Stimulated activated CD4-positive, alpha-beta T cell treated with anti-CD3 and anti-CD28 coated beads, Interleukin-12 subunit alpha, Interleukin-12 subunit beta, amount 100 ng/mL, for 4 hours (primary cell): Measurements from ENCODE around the gene INTS1.

Experiments
- DNase-seq: peaks from one replicate; pipeline ENCODE4 v3.0.0-alpha.2; 2020

INTS1 gene

DNA sequence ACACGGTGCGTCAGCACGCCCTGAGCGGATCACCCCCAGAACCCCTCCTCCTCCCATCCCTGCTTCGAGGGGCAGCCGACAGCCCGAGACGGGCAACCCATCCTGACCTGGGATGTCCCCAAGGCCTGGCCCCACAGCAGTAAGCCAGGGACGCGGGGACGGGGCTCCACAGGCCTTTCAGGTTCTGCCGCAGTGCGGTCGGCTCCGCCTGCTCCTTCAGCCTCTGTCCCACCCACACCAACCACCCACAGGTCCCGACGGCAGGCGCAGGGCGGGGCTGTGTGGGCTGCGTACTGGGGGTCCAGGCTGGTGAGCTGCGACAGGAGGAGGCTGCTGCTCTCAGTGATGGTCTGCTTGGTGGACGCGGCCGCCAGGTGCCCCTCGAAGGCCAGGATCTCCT lies 16.7 kb downstream of the INTS1 start:
- no peak for DNase-seq

DNA sequence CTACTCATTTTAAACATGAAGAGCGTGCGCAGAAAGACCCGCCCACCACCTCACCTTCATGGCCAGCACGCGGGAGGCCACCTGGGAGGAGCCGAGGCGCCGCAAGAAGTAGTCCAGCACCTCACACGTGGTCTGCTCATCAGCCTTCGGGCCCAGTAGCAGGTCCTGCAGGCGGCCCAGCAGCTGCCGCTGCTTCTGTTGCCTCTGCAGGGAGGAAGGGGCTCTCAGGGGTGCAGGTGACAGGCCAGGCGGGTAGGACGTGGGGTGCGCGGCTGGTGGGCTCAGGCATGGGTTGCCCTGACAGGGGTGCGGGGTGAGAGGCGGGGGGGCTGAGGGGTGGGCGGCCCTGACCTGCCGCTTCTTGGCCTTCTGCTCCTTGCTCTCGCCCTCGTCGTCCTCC lies 17.6 kb downstream of the INTS1 start:
- no peak for DNase-seq

DNA sequence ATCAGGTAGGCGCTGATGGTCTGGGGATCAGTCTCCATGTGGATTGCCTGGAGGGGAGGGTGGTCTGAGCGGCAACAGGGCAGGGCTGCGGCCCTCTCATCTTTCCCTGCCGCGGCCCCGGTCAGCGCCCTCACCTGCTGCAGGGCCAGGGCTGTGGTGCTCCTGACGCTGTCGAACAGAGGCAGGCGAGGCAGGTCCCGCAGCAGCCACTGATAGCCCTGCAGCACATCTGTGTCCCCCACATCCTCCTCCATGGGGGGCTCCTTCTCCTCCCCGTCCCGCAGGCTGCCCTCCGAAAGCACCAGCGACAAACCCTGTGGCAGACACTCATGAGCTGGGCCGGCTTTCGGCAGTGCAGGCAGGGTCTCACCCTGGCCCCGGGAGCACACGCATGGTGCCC lies 19.0 kb downstream of the INTS1 start:
- DNase-seq: no peak

DNA sequence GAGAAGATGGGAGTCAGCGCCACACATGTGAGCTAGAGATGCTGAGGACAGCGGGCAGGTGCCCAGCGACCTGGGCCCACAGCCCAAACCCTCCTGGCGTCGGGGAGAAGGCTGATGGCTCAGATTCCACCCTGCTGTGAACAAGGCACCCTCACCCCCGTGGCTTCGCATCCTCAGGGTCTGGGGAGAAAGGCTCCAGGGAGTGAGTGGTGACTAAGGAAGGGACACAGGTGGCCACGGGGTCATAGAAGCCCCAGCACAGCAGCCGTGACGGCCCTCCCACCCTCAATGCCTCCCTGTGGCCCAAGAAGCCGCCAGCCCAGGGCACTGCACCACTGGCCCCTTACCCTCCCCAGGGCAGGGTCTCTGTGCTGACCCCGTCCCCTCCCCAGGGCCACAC lies 19.6 kb downstream of the INTS1 start:
- DNase-seq: no peak

DNA sequence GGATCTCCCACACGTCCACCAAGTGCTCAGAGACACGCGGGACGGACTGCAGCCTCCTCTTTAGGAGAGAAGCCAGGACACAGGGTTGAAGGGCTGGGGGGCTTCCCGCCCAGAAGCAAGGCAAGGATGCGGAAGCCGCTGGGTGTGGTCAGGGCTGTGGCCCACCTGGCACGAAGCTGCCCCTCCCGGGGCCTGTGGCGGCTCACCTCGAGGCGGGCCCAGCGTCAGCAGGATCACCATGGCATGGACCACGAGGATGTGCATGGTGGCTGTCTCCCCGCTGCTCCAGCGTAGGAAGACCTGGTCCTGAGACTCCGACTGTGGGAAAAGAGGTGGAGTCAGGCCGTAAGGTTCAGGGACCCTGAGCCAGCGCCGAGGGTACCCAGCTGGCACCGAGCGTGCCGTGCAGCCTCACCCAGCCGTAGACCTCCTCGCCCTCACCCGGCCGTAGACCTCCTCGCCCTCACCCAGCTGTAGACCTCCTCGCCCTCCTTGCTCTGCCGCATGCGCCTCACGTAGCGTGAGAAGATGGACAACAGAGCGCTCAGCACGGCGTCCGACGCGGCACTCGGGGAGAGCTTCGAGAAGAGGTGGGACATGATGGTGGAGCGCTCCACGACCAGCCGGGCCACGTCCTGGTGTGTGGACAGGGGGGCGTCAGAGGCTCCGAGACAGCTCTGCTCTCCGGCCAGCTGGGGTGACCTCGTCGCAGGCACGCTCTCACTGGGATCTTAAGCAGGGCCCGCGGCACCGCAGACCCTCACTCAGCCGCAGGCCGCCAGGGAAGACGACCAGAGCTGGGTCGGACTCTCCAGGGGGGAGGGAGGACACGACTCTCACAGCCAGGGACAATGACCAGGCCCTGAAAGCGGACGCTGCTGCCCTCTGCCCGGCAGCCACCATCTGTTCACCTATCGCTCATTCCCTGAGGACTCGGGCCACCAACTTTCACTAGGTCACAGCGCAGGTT lies 20.4 kb downstream of the INTS1 start:
- DNase-seq: no peak

DNA sequence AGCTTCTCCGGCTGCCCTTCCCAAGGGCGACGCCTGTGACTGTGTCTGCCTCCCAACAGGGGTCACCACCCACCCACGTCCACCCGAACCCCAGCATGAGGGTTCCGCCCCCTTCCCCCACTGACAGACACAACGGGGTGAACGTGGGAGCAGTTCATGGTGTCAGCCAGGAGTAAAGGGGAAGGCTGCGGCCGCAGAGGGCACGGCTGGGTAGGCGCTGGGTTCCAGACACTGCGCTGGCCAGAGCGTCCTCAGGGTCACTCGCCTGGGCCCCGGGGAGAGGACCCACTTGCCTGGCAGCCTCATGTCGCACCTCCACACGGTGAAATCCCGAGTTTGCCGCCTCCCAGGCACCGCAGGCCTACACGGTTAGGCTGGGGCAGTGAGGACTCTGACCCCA lies 21.1 kb downstream of the INTS1 start:
- no peak for DNase-seq

DNA sequence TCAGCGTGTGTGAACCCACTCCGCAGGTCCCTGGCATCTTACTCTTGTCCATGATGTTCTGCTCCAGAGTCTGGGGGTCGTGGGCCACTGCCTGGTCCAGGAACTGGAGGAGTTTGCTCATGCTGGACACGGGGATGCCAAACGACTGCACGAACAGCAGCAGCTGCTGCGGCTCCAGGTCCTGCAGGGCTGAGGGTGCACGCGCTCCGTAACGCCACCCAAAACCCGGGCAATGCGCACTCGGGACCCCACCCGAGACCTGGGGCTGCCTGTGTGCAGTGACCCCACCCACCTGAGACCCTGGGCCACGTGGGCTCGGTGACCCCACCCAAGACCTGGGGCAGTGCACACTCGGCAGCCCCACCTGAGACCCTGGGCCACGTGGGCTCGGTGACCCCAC lies 22.9 kb downstream of the INTS1 start:
- no peak for DNase-seq

DNA sequence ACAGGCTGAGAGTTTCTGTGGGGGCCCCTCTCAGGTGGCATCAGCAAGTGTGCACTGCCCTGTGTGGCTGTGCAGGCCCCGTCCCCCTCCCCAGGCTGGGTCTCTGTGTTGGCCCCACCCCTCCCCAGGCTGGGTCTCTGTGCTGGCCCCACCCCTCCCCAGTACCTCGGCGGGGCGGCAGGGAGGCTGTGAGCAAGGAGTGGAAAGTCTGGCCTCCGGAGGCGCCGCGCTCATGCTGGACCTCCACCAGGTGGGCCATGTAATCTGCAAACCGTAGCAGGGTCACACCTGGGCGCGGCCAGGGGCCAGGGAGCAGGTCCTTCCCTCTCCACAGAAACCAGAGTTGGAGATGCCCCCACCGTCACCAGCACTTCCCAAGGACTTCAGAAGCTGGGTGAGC lies 23.5 kb downstream of the INTS1 start:
- no peak for DNase-seq

DNA sequence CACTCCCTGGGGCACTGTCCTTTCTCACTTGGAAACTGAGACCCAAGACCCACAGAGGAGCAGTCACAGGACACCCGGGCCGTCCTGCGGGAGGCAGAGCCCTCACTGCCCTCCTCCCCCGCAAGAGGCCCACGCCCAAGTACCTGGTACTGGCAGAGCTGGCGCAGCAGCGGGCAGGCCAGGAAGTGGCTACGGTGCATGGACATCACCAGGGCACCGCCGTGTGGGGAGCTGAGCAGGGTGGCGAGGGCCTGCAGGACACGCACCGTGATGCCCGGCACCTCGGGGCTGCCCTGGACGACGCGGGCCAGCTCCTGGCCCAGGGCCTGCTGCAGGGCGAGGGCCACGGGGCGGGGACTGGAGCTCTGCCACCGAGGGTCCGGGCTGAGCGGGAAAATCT lies 24.9 kb downstream of the INTS1 start:
- no peak for DNase-seq

DNA sequence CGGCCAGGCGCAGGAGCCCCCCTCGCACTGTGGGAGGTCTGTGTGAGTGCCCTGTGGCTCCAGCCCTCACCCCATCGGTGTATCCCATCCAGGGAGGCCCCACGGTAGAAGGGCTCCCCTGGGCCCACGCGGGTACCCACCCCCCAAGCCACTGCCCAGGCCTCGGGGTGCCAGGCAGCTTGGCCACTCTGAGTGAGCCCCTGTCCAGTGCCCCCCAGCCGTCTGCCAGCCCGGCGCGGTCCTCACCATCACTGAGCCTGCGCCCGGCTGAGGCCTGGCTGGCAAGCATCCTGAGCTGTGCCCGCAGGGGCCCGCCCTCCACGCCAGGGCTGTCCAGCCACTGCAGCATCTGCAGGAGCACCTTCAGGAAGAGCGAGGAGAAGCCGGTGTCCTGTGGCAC lies 25.7 kb downstream of the INTS1 start:
- DNase-seq: no peak

DNA sequence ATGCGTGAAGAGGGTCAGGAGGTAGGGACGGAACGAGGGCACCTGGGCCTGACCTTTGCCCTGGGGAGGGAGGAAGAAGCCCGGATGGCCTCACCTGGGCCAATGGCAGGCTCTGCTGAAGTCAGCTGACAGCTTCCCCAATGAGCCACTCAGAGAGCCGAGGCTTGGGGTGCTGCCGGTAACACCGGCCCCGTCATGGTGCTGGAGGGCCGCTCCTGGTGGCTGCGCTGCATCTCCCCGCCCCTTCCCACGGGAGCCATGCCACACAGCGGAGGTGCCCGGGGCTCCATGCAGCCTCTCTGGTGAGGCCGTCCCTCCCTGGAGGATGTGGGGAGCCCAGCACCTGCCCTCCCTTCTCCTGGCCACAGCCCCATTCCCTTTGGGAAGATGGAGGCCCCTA lies 27.3 kb downstream of the INTS1 start:
- DNase-seq: no peak

DNA sequence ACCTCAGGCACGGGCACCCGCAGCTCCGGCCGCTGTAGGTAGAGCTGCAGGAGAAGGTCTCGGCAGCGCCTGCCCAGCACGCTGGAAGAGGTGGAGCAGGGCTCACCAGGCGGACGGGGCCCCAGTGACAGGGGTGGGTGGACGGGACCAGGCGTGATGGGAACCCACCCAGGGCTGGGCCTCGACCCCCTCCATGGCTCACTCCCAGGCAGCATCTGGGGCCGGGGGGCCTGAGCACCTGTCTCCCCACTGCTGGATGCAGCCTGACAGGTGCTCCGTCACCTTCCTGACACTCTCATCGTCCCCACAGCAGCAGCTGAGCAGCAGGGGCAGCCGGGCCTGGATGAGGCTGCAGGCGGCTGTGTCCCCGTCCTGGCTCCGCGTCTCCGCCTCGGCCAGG lies 28.2 kb downstream of the INTS1 start:
- no peak for DNase-seq

DNA sequence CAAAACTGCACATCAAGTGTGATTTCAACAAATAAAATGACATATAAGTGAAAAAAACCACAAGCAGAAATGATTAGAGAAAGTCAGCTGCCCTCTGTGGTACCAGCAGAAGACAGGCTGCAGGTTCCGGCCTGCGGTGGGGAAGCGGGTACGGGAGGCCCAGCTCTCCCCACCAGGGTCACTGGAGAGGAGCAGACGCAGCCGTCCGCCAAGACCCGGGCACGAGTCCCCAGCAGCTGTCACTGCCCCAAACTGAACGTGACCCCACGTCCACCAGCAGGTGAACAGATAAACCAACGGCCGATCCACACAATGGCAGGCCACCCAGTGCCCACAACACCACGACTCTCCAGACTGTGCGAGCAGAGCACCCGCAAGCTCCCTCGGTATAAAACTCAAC lies 28.8 kb downstream of the INTS1 start:
- no peak for DNase-seq

DNA sequence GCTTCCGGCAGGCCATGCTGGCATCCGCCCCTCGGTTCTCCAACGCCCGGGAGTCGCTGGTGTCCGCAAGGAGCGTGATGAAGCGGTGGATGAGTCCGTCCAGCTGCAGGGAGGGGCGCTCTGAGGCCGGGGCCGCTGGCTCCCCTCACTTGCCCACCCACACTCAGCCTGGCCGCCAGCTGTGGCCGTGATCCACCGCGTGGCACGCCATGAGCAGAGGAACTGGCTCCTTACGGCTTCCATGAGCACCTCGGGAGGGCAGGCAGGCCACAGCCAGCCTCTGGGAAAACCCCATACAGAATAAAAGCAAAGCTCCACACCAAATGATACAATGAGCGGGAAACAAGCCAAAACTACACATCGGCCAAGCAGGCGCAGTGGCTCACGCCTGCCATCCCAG lies 29.5 kb downstream of the INTS1 start:
- no peak for DNase-seq

DNA sequence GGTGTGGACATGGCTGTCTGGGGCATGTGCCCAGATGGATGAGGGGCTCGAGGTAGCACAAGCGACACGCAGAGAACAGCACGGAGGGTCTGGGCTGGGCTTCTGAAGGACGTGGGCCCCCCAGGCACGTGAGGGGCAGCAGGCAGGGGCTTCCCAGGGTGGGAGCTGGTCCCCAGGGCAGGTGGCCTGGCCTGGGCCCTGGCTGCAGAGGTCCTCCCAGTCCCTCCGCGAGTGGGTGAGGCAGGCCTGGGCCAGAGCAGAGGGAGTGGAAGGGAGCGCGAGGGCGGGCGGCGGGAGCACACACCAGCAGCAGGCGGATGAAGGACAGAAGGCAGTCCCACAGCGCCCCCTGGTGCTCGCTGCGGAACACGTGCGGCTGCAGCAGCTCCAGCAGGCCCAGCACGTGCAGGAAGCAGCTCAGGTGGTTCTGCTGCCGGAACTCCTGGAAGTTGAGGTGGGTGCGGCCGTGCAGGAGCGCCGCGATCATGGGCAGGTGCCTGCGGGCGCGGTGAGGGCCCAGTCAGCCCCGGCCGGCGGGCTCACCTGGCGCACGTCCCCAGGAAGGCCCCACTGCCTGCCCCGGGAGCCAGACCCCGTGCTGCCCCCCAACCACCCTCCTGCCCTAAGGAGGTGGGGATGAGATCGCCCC lies 30.2 kb downstream of the INTS1 start:
- peak; percentile 88 for DNase-seq

DNA sequence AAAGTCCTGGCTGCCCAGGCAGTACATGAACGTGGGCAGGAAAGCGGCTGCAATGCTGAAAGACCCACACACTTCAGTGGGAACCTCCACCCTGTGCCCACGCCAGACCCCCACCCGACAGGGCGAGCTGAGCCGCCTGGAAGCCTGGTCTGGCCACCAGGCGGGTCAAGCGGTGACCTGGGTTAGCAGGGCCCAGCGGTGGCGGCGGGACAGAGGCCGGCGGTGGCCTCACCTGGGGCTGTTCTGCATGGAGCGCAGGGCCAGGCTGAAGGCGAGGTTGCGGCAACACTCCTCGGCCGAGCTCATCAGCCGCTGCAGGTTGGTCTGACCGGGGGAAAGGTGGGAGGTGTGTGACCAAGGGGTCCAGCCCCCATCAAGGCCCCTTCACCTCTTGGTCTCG lies 33.3 kb downstream of the INTS1 start:
- DNase-seq: no peak

DNA sequence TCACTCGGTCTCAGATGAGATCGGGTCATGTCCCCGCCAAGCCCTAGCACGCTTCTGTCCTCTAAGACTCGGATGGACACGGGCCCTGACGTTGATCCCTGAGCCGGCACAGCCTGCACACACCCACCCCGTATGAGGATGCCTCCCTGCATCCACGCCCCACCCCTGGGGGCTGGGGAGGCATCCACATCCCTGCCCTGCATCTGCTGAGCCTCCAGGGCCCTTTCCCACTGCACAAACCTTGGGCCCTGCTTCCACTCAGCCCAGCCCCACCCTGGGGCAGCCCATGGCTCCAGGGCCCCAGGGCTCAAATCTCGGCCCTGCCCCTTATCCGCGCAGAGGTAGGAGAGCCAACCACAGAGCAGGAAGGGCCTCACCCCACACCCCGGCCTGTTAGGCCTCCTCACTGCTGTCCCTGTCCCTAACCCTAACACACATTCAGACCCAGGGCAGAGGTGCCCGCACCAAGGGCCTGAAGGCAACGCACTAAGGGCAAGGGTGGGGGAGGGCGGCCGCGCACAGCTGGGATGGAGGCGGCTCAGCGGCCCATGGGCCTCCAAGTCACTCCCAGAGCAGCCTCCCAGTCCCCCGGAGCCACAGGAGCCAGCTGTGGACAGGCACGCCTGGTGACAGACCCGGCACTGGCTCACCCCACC lies 35.4 kb downstream of the INTS1 start:
- no peak for DNase-seq

DNA sequence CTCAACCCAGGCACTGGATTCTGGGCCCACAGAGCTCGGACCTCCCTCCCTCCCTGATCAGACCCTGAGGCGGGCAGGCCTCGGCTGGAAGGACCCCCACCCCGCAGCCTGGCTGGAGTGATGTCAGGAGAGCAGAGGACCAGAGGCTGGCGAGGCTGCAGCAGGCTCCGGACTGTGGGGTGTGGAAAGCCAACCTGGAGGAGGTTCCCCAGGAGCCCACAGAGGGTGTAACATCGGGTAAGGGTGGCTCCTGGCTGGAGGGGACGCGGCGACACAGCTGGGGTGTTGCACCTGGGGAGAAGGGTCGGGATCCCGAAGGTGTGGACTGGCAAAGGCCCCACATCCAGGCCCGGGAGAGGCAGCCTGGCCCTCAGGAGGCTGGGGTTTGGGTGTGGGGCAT lies 36.0 kb downstream of the INTS1 start:
- DNase-seq: no peak

DNA sequence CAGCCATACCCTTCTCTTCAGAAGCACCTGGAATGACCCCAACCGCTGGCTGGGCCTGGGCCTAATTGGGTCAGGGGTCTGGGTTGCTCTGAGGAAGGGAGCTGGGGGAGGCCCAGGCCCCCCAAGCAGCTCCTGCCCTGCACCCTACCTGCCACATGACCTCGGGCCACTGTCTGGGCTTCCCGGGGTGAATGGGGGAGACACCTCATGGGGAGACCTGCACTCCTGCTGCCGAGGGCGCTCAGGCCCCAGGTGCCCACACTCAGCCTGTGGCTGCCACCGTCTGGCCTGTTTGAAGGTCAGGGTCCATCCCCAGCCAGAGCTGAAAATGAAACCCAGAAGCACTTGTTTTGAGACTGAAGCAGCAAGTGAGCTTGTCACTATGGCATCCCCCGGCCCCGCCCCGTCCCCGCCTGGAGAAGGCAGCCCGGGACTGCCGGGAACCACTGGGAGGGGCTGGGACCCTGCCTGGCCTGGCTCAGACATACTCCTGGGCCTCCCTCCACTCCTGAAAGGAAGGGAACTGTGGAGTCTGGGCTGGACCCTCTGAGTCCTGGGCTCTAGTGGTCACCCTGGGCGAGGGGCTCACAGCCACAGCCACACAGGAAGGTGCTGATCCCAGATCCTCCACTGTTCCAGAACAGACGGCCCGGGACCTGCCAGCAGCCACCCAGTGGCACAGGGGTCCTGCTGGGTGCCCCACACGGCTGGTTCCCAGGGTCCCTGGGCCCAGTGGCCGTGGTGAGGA lies 37.5 kb downstream of the INTS1 start:
- no peak for DNase-seq

DNA sequence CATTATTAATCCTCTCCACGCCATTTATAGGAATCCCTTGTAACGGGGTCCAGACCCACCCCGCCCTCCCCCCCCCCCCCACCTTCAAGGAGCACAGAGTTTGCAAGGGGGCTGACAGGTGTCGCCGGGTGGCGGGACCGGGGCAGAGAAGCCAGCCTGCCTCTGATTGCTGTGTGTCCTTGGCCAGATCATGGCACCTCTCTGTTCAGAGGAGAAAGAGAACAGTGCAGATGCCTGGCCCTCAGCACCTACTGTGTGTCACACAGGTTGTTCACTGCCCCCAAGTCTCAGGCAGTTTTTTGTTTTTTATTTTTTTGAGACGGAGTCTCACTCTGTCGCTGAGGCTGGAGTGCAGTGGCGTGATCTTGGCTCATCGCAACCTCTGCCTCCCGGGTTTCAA lies 39.5 kb downstream of the INTS1 start:
- no peak for DNase-seq

DNA sequence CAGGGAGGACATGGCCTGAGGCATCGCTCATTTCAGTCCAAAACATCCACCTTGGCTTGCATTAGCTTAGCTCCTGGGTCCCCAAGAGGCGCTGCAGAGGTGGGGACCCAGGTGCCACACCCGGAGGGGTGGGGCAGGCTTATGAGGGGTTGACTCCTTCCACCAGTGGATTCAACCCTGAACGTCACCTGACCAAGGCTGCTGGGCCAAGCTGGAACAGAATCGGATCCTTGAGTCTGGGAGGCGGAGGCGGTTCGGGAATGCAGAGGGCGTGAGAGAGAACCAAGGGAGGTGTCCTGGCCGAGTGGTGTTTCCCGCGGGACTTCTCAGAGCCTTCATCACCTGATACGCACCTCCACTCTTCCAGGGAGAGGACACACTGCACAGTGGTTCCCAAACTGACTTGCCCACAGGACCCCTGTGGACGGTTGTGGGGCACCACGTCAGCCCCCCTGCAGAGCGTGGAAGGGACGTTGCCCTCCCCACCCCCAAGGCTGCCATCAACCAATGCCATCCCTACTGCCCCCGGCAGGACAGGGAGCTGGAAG lies 40.4 kb downstream of the INTS1 start:
- no peak for DNase-seq

DNA sequence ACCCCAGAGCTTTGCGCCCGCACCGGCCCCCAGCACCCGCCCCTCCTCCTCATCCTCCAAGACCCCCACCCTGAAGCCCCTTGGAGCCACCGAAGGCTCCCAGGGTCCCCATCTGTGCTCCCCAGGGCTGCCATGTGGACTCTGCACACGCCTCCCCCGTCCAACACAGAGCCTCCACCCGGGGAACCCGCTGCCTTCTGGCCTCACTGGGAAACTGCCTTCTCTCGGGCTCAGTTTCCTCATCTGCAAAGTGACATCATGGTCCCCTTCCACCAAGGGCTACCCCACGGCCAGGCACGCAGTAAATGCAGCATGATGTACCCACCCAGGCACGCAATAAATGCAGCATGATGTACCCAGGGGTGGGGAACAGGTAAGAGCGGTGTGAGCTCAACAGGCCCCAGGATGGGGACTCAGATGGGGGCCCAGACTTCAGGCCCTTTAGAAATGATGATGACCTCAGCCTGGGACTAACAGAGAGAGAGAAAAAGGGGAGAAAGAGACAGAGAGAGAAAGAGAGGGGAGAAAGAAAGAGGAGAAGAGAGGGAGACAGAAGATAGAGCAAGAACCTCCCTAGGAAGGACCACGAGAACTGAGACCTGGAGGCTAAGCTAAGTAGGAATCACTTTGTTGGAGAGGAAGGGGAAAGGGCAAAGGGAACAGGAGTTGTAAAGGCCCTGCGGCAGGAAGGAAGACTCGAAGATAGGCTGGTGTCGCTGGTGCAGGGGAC lies 42.4 kb downstream of the INTS1 start:
- no peak for DNase-seq
